Neural cell (in vitro differentiated cells): ENCODE data around the gene NOP16.

Experiments
- EZH2 ChIP-seq: fragments of 200-600, 300-800 bp; shearing (Covaris generic), sonication (generic); IDR thresholded peaks from 2 replicates; pipeline ENCODE4 v1.6.1; 2014; ENCODE audit warnings: antibody characterized with exemption, low read length, borderline replicate concordance, mild to moderate bottlenecking; ENCODE audit not compliant: insufficient read depth, poor library complexity, severe bottlenecking
- TF ChIP-seq, protein P1 (sequence below): fragments of 450-650 bp; IDR thresholded peaks from 2 replicates; pipeline ENCODE4 v1.5.1; 2014; ENCODE audit warnings: antibody characterized with exemption, mild to moderate bottlenecking, moderate library complexity; ENCODE audit not compliant: poor library complexity, severe bottlenecking

DNA sequence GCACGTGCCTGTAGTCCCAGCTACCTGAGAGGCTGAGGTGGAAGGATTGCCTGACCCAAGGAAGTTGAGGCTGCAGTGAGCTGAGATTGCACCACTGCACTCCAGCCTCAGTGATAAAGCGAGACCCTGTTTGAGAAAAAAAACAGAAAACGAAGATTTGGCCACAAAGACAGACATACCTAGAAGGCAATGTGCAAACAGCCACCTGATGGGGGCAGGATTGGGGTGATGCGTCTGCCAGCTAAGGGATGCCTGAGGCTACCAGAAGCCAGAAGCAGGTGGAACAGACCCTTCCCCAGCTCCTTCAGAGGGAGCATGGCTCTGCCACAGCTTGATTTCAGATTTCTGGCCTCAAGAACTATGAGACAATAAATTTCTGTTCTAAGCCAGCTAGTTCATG is 3.1 kb upstream of the NOP16 start:
- TF ChIP-seq, protein P1, sequence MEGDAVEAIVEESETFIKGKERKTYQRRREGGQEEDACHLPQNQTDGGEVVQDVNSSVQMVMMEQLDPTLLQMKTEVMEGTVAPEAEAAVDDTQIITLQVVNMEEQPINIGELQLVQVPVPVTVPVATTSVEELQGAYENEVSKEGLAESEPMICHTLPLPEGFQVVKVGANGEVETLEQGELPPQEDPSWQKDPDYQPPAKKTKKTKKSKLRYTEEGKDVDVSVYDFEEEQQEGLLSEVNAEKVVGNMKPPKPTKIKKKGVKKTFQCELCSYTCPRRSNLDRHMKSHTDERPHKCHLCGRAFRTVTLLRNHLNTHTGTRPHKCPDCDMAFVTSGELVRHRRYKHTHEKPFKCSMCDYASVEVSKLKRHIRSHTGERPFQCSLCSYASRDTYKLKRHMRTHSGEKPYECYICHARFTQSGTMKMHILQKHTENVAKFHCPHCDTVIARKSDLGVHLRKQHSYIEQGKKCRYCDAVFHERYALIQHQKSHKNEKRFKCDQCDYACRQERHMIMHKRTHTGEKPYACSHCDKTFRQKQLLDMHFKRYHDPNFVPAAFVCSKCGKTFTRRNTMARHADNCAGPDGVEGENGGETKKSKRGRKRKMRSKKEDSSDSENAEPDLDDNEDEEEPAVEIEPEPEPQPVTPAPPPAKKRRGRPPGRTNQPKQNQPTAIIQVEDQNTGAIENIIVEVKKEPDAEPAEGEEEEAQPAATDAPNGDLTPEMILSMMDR: no peak
- TF ChIP-seq EZH2: no peak
